ENCODE measurements around the gene CD79A.
"Not testable (repeated sequence)": the region's sequence is repeated elsewhere in the genome, so short reads cannot be mapped to it uniquely, and the experiment has no call there.

The CD79A gene

DNA sequence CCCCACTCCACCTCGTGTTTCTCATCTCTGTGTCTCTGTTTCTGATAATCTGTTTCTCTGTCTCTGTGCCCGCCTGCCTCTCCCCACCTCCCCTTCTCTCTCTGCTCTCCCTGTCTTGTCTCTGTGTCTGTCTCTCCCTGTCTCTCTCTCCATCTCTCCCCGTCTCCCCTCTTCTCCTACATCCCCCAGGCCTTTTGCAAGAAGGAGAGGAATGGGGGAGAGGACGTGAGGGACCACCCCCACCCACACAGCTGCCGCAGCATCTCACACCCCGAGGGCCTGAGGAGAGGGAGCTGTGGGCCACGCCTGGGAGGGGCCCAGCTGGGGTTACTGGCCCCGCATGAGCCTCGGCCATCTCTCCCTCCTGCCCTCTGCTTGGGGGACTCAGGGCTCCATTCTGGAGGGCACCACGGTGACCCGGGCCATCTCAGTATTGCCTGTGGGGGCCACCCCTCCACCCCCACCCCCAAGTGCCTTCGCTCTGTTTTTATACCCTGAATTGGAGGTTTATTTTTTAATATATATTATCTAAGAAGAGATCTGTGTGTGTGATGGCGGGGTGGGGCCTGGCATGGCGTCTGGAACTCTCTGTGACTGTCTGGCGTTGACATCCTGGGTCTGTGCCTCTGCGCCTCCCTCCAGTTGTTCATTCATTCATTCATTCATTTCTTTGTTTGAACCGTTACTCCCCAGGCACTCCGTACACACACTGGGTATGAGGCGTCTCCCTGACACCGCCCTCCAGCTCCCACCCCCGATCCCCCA lies 30.0 kb downstream of the CD79A start:
- FAIRE-seq = no peak

DNA sequence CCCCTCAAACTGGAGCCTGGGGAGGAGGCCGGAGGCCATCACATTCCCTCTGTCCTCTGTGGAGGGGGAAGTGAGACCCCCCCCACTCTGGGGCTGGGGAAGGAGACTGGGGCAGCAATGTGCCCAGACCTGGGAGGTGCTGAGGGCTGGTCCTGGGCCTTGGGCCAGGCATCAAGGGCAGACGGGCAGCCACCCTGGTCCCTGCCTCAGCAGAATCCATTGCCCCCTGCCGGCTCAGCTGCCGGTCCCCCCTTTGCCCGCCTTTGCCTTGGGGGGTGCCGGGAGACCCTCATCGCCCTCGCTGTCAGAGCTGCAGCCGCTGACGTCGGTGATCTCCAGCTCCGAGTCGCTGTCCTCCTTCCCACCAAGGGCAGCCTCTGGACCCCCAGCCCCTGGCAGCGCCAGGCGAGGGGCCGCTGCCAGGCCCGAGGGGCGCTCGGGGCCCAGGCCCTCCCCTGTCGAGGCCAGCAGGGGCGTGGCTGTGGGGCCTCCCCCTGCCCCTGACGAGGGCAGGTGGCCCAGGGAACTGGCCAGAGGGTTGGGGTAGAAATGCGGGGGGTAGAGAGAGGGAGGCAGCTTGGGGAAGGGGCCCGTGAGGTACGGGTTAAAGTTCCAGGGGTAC lies 31.0 kb downstream of the CD79A start:
- no peak for FAIRE-seq

DNA sequence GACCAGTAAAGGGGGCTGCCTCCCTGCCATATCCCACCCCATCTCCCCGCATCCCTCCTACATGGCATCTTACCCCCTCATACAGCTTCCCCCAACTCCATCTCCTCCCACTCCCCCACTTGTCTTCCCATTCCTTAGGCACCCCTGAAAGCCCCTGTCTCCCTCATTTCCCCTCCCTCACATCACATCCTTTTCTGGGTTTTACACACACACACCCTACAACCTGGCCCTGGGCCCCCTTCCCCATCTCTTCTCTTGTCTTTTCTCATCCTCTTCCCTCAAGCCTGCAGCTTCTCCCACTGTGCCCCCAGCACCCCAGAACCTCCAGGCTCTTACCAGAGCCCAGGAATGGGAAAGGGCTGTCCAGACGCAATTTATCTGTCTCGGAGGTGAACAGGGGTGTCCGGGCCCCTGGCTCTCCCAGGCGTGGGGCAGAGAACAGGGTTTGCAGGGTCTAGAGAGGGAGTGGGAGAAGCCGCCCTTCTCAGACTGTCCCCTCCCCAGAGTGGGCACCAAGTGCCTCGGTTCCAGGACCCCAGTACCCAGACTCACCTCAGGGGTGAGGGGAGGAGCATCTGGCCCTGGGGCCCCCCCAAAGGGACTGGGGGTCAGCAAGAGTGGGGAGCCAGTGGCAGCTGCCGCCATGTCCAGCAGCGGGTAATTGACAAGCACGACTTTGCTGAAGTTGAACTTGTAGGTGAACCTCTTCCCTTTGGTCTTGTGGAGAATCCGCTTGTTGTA lies 31.8 kb downstream of the CD79A start:
- no peak for FAIRE-seq

- FAIRE-seq = no peak
Measured at GRCh38 chr19:41909706-41910105, 32.6 kb downstream of the CD79A start.

DNA sequence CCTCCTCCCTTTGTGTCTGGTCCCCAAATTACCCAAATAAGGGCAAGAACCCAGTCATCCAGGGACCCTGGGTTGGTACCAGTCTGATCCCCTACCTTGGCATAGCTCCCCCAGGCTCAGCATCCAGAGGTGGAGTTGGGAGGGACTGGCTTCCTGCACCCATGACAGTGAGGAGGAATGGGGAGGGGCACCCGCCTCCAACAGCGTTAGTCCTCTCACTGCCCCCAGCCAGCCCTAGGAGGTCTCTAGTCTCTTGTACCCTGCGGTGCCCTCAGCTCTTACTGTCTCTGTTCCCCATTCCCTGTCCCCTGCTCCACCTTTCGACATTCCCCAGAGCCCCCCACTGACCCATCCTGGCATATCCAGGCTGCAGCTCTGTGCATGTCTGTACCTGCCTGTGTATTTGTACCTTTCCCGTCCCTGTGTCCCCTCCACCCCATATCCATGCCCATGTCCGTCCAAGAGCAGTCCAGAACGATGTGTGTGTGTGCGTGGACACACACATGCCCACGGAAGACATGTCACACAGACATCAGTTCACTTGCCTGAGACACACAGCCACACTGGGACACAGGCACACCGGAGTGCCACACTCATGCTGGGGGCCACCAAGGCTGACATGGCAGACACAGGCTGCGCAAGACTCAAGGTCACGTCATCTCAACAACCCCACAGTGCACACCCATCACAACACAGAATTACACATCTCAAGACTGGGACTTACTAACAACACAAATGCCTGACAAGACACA lies 33.3 kb downstream of the CD79A start:
- FAIRE-seq = no peak

DNA sequence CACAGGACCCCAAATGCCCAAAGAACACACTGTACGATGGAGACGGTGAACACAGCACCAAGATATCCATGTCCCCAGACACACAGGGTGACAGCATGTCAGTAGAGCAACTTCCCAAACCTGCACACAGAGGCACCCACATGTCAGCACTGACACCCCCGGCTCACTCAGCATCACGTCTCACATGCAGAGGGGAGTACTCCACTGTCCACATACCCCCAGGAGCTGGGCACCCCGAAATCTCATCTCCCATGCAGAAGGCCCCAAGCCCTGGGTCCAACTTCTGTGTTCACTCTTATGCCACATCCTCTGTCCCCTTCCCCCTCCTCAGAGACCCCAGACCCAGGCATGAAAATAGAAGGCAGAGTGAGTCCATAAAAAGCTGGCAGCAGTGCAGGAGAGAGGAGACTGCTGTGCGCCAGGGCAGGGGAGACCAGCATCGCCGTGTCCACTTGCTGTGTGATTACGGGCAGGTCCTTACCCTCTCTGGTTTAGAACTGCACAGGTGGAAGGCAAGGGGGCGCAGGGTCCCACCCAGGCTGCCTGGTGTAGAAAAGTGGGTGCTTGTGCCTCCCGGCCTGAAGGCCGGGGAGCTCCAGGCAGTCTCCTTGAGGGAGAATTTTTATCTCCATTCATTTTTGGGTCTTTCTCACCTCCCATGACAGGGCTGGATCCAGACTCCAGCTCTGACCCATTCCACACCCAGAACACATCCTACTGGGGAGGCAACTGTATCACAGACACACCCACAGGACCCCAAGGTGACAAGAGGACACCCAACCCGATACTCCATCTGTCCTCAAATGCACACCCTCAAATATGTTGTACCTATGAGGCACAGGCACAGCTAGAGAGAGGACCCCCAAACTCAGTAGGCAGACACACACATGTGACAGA lies 34.2 kb downstream of the CD79A start:
- FAIRE-seq = no peak

DNA sequence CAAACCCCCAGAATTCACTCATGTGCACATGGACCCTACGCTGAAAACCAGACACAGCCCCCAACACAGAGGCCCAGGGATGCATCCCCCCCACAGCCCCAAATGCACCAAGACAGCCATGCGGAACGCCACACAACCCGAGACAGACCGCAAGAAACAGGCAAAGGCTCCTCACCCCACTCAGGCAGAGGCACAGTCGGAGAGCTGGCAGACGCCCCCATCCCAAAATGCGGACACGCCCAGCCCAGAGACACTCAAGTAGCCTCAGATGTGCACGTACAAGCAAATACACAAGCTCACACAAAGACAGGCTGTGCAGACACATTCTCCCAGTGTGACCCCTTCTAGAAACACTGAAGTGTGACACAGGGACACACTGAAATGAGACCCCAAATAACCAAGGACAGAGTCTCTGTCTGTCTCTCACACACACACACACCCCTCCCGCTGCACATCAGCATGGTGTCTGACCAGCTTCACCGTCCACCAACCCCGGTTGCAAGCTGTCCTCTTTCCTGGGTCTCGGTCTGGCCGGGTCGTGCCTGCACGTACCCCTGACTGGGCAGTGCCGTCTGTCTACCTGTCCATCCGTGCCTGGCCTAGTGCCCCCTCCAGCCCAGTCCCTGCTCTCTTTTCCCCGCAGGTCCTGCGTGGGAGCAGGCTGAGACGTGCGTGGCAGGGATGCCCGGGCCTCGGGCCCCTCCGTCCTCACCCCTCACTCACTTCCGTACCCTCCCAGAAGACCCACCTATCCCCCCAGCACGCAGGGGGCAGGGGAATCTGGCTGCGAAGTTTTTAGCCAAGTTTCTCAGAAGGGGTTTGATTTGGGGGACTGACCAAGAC lies 35.0 kb downstream of the CD79A start:
- FAIRE-seq = no peak

GRCh38 chr19:41912899-41913537 lies 35.9 kb downstream of the CD79A start:
- FAIRE-seq = no peak

GRCh38 chr19:41913538-41914423 lies 36.7 kb downstream of the CD79A start:
- no peak for FAIRE-seq

GRCh38 chr19:41914424-41914834 lies 37.4 kb downstream of the CD79A start:
- FAIRE-seq = not testable (repeated sequence)

GRCh38 chr19:41915021-41915775 lies 38.1 kb downstream of the CD79A start:
- no peak for FAIRE-seq

GRCh38 chr19:41915776-41916414 lies 38.8 kb downstream of the CD79A start:
- no peak for FAIRE-seq

DNA sequence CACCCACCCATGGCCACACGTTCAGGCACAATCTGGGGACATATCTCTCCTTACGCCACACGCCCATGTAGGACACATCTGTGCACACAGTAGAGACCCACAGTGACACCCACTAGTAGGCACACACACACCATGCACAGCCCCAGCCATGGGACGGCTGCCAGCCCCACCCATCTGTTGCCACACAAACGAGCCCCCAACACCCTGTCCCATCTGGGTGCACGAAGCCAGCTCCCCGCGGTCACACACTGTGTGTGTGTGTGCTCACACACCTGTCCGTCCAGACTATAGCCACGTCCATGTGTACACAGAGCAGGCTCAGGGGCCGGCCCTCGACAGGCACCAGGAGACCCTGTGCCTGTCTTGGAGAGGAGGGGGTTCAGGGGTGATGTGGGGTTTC lies 40.6 kb downstream of the CD79A start:
- no peak for FAIRE-seq

DNA sequence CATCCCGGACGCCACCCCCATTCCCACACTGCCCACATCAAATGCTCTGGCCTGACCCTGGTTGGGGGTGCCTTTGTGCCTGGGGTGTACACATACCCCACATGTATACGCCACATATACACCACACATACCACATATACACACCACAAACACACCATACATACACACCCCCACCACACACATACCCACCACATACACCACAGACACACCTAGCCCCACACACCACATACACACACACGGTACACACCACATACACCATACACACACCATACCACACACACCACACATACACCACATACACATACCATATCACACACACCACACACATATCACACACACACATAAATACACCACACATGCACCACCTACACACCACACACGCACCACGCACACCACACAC lies 41.0 kb downstream of the CD79A start:
- no peak for FAIRE-seq

DNA sequence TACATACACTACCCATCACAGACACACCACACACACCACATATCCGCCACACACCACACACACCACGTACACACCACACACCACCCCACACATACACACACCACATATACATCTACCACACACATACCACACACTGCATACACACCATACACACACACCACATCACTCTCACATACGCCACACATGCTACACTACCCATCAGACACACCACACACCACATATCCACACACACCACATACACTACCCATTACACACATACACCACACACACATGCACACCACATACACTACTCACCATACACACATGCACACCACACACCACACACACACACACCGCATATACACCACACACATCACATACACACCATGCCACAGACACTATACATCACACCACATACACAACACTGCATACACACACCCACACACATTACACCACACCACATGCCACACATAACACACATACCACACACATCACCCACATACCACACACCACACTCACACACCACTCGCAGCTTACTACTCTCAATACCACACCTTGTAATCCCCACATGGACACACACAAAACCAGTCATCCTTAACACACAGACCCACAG lies 41.7 kb downstream of the CD79A start:
- no peak for FAIRE-seq

- FAIRE-seq = no peak
Measured at GRCh38 chr19:41919948-41920712, 43.1 kb downstream of the CD79A start.
